D341Med (cell line): Measurements from ENCODE around the gene PITHD1.
"Not testable (repeated sequence)": the region's sequence is repeated elsewhere in the genome, so short reads cannot be mapped to it uniquely, and the experiment has no call there.

Source experiments
- DNase-seq: peaks from one replicate; pipeline ENCODE4 v3.0.0; 2012; ENCODE audit warnings: low spot score

Gene PITHD1

DNA sequence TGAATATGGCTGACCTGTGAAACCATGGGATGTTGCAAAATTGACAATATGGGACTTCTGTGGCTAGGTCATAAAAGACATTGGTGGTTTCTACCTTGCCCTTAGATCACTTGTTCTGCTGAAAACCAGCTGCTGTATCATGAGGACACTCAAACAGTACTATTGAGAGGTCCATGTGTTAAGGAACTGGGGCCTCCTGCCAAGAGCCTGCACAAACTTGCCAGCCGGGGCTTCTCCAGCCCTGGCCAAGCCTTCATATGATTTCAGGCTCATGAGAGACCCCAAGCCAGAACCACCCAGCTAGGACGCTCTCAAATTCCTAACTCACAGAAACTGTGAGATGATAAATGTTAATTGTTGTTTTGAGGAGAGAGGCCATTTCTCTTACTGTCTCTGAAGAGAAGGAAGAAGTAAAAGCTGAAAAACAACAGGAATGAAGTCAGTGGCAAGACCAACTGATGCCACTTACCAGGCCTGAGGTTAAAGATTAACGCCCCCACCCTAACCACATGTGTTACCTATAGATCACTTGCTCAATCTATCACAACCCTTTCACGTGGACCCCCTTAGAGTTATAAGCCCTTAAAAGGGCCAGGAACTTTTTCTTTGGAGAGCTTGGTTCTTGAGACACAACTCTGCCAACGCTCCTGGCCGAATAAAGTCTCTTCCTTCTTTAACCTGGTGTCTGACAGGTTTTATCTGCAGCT, 3.9 kb upstream of the PITHD1 start:
- DNase-seq, result no peak

DNA sequence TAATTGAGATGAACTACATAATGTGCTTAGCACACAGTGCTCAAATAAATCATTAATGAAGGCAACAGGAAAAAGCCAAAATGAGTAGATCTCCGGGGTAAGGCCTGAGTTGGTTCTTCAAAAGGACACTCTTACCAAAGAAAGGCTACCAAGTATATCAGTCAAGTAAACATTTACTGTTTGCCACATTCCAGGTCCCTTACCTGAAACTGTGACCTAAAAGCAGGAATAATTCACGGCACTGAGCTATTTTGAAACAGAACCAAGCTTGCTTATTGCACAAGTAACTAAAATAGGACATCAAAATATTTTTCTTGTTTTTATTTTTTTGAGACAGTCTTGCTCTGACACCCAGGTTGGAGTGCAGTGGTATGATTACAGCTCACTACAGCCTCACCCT, 2.0 kb upstream of the PITHD1 start:
- DNase-seq, result no peak

DNA sequence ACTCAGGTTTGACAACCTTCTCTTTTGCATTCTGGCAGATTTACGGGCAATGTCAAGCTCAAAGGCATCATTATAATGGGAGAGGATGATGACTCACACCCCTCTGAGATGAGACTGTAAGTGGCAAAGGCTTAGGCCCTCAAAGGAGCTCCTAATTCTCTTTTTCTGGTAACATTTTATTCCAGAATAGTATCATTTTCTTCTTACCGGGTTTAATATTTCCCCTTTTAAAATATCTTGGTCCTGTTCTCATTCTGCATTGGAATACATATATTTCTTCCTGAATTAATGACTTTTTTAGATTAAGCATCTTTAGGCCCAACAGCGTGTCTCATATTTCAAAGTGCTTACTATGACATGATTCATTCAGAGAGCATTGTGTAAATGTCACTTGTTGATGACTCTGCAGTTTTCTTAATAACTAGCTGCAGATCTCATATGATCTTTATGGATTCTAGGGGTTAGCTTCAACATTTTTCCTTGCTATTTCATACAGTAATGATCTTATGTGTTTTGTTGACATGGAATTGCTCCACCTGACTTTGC, 1.7 kb downstream of the PITHD1 start:
- DNase-seq, result no peak

DNA sequence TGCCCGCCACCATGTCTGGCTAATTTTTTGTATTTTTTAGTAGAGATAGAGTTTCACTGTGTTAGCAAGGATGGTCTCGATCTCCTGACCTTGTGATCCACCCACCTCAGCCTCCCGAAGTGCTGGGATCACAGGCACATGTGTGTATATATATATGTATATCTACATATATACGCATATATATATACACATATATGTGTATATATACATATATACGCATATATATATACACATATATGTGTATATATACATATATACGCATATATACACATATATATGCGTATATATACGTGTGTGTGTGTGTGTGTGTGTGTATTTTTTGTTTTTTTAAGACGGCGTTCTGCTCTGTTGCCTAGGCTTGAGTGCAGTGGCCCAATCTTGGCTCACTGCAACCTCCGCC, 4.9 kb downstream of the PITHD1 start:
- not testable (repeated sequence) for DNase-seq

DNA sequence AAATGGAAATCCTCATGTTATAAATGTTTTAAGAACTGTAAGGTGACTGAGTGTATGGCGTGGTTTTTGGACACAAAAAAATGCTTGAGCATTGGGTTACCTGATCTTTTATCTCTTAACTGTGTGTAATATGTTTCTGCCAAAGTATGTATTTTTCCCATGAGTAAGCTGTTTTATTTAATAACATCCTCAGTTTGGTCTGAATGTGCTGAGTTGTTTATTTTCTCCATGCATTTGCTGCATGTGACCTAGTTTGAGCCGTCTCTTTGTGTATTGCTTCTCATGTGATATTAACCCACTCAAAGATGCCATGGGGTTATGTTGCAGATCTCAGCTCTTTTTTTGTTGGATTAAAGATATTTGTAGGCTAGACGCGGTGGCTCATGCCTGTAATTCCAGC, 6.6 kb downstream of the PITHD1 start:
- no peak for DNase-seq

DNA sequence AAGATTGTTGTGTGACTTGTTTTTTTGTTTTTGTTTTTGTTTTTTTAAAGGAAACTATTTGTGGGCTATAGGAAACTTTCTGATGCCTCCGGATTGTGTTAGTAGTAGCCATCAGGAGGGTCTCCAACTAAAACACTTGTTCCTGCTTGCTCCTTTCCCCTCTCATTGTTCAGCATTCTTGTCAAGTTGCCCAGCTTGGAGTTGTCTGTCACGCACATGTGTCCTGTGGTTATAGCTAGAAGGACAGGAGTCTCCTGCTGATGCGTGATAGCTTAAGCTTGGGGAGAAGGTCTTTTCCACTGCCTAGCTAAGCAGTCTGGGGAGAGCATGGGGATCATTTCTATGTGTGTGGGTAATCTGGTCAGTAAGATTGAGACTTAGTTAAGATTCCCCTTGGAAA, 9.5 kb downstream of the PITHD1 start:
- no peak for DNase-seq

DNA sequence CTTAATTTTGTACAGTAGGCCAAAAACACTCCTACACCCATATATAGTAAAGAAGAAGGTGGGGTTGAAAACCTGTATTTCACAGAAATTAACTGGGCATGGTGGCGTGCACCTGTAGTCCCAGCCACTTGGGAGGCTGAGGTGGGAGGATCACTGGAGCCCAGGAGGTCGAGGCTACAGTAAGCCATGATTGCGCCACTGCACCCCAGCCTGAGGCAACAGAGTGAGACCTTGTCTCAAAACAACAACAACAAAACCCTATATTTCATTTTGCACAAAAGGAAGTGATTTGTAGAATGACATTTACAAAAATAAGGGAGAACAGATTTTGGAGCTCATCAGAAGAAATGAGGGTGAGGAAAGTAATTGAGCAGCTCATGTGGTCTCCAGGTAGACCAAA, 10.5 kb downstream of the PITHD1 start:
- DNase-seq, result no peak

DNA sequence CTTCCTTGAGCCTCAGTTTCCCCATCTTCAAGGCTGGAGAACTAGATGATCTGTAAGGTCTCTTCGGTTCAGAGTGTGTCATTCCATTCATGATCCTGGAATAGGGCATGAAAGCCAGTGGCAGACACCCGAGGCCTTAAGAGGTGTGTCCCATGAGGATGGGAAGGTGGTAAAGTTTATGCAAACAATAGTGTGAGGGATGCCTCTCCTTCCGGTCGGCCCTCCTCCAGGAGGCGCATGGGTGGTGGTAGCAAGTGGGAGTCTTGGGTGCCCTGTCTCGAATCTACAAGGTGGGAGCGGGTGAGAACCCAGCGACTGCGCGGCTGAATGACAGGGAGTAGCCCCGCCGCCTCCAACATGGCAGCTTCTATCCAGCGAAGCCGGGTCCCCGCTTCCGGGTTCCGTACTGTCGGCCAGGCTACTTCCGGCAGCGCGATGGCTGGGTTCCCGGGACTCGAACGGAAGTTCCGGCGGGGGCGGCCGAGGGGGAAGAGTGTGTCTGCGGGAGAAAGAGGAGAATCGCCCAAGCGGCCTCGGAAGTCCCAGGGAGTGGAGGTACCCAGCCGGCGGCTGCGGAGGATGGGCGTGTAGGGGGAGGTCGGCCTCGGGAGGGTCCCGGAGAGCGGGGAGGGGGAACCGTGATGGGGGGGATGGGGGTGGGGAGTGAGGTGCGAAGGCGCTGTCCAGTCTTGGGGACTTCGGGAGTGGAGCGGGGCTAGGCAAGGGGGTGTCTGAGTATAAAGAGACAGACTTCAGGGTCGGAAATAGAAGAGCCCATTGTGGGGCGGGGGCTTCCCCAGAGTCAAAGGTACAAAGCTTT, 12.7 kb downstream of the PITHD1 start, which contains the start of gene LYPLA2:
Gene LYPLA2 (plus strand): TSS at position 450 of the 820 bp plus-strand sequence. CDS start 1,538 bp downstream, outside the sequence.
- DNase-seq, result peak; percentile 92

DNA sequence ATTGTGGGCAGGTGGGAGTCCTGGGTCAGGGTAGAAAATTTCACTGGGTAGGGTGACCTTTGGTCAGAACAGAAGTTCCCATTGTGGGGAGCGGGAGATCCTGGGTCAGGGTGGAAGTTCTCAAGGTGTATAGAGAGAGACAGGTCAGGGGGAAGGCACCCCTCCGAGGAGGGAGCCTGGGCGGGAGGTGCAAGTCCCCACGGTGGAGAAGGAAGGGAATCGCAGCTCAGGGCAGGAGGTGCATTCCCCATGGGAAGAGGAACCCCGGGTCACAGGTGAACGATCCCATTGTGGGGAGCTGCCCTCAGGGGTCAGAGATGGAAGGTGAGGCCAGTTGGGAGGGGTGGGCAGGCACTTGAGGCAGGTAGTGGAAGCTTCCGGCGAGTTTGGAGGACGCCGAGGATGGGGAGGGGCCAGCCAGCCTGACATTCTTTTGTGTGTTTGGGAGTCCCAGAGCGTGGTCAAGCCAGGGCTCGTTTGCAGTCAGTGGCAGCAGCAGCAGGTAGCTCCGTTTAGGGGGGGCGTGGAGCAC, 13.4 kb downstream of the PITHD1 start:
- DNase-seq, result peak; percentile 57

DNA sequence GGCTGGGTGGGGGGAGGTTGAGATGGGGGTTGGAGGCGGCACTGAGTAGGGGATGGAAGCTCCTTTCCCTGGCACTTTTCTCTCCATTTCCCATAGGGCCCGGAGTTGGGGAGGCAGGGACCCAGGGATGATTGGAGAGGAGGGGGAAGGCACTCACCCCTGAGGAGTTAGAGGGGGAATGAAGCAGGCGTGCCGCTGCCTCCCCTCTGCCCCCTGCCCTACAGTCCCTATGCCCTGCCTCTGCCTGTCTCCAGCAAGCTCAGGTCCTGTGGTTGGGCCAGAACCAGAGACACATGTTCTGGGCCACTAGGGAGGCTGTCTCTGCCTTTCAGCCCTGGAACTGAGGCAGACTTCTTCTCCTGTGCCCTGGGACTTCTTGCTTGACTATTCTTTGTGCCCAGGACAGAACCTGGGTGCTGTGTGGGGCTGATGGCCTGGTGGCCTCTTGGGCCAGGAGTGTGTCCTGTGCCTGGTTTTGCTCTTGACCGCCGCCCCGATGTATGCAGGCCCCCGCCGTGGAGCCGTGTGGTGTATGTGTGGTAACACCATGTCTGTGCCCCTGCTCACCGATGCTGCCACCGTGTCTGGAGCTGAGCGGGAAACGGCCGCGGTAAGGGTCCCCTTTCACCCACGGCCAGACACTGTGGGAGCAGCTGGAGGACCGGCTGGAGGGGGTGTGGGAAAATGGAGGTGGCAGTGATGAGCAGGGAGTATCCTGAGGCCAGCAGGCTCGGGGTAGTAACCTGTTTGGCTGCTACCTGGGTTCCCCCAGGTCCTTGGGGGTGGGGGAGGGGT, 14.1 kb downstream of the PITHD1 start:
- no peak for DNase-seq

DNA sequence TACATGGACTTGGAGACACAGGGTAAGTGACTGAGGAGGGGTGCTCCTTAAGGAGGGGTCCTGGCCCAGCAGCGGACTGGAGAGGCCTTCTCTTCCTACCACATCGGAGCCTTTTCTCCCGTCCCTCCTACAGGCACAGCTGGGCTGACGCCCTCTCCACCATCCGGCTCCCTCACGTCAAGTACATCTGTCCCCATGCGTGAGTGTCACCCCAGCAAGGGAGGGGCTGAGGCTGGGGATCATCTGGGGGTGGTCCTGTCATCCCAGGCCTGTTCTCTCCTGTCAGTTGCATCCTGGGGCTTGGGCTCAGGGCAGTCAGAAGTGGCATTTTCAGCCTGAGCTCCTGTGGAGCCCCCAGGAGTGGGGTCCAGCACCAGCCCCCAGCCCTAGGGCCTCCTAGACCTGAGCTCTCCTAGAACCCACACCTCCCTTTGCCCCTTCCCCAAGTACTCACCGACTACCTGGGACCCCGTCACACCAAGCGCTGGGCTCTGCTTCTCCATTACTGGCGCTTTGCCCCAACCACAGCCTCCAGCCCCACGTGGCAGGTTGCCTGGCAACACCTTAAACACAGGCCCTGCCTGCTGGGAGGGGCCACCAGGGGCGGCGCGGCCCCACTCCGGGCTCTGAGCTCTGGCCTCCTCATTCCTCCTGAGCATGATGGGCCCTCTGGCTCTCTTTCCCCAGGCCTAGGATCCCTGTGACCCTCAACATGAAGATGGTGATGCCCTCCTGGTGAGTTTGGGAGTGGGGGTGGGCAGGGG, 15.0 kb downstream of the PITHD1 start:
- no peak for DNase-seq

DNA sequence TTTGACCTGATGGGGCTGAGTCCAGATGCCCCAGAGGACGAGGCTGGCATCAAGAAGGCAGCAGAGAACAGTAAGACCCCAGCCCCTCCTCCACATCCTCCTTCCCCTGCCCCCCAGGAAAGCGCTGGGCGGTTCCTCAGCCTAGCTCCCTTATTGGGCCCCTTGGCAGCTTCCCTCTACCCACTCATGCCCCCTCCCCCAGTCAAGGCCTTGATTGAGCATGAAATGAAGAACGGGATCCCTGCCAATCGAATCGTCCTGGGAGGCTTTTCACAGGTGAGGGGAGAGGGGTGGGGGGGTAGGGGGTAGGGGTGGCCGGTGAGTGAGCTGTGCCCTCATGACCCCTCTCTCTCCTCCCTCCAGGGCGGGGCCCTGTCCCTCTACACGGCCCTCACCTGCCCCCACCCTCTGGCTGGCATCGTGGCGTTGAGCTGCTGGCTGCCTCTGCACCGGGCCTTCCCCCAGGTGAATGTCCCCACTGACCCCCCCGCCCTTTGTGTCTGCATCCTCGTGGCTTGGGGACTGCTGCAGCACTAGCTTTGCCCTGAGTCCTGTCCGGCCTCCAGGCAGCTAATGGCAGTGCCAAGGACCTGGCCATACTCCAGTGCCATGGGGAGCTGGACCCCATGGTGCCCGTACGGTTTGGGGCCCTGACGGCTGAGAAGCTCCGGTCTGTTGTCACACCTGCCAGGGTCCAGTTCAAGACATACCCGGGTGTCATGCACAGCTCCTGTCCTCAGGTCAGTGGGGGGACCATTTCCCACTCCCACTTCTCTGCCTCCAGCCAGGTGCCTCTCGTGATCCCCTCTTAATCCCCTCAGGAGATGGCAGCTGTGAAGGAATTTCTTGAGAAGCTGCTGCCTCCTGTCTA, 15.9 kb downstream of the PITHD1 start:
- no peak for DNase-seq

DNA sequence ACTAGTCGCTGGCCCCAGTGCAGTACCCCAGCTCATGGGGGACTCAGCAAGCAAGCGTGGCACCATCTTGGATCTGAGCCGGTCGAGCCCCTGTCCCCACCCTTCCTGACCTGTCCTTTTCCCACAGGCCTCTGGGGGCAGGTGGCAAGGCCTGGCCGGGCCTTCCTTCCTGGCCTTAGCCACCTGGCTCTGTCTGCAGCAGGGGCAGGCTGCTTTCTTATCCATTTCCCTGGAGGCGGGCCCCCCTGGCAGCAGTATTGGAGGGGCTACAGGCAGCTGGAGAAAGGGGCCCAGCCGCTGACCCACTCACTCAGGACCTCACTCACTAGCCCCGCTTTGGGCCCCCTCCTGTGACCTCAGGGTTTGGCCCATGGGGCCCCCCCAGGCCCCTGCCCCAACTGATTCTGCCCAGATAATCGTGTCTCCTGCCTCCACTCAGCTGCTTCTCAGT, 16.5 kb downstream of the PITHD1 start:
- not testable (repeated sequence) for DNase-seq

DNA sequence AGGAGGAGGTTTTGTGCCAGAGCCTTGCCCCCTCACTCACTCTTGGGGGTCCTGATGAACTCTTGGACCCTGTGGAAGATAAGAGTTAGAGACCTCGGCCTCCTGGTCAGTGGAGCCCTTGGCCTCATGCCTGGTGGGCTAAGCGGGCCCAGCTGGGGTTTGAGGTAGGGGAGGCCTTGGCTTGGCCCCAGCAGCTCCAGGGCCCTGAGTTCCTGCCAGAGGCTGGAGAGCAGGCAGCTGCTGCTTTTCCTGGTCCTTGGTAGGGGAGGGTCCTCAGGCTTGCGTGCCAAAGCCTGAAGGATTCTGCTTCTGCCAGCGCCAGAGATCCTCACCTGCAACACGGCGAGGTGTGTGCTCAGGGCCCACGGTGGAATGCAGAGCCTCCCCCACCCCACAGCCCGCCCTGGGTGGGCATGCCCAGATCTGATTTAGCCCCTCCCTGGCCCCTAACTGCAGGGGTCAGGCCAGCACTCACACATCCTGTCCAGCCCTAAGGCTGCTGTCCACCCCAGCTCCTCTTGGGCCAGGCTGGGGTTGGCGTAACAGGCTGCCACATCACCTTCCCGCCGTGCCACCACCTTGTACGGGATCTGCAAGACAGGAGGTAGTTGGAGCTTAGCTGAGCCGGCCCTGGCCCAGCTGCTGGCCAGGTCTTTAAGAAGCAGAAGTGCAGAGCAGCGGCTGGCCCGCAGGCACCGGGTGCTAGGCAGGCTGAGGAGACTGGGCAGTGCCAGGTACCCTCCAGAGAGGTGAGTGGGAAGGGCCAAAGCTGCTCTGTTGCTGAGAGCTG, 17.7 kb downstream of the PITHD1 start:
- no peak for DNase-seq

DNA sequence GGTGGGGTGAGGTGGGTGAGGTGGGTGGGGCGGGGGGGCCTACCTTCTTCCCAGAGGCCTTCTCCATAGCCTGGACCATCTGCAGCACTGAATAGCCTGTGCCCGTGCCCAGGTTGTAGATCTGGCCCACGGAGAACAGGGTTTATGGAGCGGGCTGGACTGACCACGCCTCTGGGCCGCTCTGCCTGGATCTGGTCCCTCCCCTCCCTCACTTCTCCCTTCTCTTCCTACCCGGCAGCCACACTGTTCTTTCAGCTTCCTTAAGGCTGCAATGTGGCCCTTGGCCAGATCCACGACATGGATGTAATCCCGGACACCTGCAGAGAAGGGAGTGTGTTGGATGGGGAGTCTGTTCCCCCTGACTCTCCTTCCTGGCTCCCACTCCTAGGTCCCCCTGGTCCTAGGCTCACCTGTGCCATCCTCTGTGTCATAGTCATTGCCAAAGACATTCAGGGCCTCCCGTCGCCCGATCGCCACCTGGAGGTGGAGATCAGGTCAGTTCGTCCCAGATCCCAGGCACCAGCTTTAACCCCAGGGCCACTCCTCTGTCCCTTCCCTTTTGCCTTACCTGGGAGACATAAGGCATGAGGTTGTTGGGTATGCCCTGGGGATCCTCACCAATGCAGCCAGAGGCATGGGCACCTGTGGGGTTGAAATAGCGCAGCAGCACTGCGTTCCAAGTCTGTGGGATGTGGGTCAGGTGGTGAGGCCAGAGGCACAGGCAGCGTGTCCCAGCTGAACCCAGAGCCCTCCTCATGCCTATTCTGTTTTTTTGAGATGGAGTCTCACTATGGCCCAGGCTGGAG, 18.5 kb downstream of the PITHD1 start:
- no peak for DNase-seq

DNA sequence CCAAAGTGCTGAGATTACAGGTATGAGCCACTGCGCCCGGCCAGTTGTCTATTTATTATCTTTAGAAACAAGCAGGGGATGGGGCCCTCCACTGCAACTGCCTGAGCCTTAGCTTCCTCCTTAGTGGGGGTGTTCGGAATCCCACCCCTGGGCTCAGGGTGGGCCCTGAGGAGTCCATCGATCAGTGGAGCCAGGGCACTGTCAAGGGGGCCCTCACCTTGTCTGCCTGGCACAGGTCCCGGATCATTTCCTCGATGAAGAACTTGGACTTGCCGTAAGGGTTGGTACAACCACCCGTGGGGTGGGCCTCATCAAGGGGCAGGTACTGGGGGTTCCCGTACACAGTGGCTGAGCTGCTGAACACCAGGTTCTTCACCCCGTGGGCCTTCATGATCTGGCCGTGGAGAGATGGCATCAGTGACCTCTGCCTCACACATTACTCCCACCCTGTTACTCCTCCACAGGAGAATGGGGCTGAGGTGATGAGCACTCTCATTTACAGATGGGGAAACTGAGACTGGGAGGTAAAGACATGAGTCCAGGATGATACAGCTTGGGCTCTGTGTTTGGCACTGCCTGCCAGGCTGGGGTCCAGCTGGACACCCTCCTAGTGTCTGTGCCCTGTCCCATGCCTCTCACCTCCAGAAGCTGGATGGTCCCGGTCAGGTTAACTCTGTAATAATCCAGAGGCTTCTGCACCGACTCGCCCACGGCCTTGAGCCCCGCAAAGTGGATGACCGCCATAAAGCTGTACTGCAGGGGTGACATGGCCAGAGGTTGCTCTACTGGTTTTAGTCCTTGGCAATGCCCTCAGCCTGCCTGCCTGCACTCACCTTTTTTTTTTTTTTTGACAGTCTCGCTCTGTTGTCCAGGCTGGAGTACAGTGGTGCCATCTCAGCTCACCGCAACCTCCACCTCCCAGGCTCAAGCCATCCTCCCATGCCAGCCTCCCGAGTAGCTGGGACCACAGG, 19.5 kb downstream of the PITHD1 start:
- DNase-seq, result no peak

DNA sequence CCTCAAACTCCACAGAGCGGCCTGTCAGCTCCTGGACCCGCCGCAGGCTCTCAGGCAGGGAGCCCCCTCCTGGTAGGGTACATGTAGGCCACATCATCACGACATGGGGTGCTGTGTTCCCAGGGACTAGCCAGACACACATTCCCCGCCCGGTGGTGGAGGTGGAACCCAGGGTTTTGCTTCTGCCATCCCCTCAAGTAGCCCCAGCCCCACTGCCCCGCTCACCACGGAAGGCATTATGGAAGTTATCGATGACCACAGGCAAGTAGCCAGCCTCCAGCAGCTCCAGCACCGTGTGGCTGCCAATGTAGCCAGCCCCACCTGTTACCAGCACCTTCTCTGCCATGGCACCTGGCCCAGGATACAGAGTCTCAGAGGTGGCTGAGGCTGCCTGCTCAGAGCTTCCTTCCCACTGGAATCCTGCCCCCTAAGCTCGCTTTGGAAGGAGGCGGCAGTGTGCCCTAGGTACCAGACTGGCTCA, 20.5 kb downstream of the PITHD1 start:
- DNase-seq, result no peak
